IPS-NIHi11 (cell line): ENCODE measurements around the gene ITGA4.

ENCODE experiments used
- DNase-seq: peaks from one replicate; pipeline ENCODE4 v3.0.0; 2012; ENCODE audit warnings: mixed read lengths, low spot score

Gene ITGA4

DNA sequence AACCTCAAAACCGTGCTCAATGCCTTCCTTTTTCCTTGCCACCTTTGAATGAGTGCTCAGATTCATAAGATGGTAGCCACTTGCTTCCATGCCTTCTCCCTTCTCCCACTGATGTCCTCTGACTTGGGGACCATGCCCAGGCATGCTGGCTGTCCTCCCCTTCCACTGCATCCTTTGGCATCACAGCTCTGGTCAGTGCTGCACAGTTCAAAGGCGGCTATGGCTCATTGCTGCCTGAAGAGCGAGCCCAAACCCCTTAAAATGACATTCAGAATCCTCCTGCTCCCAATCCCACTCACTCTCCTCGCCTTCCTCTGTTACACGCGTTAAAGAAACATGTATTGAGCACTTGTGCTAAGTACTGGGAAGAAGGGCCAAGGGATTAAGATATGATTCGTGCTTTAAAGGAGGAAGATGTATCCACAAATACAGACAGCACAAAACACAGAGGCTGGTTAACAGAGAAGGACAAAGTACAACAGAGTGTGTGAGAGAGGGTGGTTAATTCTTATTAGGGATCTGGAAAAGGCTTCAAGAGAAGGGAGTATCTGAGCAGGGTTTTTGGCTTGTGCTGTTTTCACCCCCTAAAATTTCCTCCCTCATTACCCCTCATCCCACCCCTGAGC lies 118.0 kb downstream of the ITGA4 start:
- DNase-seq = no peak

DNA sequence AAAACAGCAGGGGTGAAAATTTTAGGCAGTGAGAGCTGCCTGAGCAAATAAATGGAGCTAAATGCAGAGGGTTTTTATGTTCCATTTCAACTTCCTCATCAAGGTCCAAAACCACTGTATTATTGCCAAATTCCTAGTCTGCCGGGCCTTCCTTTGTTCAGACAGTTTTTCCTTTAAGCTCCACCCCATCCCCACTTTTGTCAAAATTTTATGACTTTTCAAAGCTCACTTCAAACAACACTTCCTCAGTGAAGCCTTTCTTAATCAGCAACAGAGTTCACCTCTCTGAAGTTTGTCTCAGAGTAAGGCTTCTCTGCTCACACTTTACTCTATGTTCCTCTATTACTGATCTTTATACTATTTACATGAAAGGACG lies 118.5 kb downstream of the ITGA4 start:
- no peak for DNase-seq

DNA sequence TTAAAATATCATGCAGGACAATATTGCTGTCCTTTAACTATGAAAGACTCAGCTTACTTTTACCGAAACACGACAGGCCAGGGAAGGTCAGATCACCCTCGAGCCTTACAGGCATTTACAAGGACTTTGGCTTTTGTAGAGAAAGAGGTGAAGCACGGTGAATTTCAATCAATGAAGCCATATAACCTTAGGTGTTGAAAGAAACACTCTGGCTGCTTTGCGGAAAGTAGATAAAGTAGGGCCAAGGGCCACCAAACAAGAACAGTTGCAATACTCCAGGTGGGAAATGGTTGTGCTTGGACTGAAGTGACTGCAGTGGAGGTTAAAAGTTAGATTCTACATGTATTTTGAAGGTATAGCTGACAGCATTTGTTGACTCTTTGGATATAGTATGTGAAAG lies 119.2 kb downstream of the ITGA4 start:
- no peak for DNase-seq

DNA sequence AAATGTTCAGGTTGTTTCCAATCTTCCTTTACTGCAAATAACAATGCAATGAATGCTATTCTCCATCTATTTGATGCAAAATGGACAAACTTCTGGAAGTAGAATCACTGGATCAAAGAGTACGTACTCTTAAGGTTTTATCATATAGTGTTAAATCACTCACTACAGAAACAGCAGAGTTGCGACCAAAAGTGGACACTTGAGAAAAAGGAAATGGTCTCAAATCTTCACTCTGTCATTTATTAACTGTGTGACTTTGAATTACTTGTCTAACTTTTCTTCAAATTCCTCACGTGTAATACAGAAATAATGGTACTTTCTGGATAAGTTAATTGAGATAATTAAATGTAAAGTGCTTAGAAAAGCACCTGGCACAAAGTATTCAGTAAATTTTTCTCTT lies 121.6 kb downstream of the ITGA4 start:
- DNase-seq = no peak

DNA sequence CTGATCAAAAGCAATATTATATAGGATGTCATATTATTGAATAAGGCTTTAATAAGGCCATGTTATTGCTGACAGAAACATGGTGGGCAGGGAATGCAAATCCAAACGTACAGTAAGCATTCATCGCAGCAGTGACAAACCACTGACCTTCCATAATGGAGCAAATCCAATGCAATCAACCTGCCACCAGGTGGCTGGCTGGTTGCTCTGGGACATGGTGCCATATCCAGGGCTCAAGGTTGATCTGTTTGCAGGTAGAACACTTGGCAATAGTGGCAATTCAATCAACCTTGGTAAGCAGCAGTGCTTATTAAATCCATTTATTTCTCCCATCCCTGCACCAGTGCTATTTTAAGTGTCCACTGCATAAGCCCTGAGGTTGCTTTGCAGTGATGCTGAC lies 124.3 kb downstream of the ITGA4 start:
- peak; percentile 14 for DNase-seq

DNA sequence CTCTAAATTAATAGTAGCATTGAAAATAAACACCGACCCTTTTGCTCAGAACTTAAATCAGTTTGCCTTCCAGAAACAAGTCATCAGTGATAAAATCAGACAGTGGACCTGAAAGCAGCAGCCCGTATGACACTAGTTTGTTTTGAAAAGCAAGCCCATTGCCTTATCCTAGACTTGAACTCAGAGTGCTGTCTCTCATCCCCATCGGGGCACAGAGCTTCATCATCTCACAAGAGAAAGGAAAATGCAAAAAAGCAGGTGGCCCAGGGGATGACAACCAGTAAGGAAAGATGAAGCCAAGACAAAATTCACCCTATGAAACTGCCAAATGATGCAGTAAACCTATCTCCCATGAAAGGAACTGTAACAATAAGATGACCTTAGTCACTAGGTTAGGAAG lies 128.5 kb downstream of the ITGA4 start:
- DNase-seq = no peak
